Stimulated activated CD4-positive, alpha-beta T cell treated with anti-CD3 and anti-CD28 coated beads, TNF-alpha, amount 100 ng/mL, for 24 hours (primary cell): Measurements from ENCODE around the gene CDT1.

ENCODE experiments used
- DNase-seq, 3 experiments: peaks; one replicate each; pipeline ENCODE4 v3.0.0-alpha.2; 2020; ENCODE audit warnings: low read depth in 3 of 3

CDT1 gene

GRCh38 chr16:88856122-88856827, 52.7 kb downstream of the CDT1 start:
- no peak for DNase-seq

- DNase-seq: peak; percentile 97 to 99 (median 99)
These were observed 53.5 kb downstream of the CDT1 start, which contains the start of the genes GALNS and TRAPPC2L for GRCh38 chr16:88856828-88857727. TSS of gene GALNS (minus strand) at chr16:88856947. CDS start at chr16:88856877, 70 bp downstream. TSS of gene TRAPPC2L (plus strand) at chr16:88857127. CDS start at chr16:88857151, 24 bp downstream.

DNA sequence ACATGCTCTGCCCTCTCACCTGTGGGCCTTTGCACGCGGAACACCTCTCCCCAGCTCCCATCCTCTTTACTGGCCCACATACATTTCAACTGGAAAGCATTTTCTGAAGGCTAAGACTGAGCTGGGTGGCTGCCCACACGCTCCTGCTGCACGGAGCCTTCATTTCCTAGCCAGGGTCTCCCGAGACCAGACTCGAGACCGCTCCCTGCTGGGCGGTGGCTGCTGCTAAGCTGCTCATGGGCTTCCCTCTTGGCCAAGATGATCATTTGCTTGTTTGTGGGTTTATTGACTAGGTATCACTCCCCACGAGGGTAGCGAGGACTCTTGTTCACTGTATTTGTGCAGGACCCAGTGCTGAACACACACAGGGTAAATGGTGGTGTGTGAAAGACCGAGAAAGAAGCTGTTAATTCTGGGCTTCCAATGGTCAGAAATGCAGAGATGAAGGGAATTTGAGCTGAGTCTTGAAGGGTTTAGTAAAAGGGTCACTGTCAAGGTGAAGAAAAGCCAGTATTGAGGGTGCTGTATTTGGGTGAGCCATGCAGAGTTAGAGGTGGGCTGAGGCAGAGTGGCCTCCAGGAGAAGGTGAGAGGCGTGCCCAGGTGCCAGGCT, 54.2 kb downstream of the CDT1 start:
- DNase-seq: peak; percentile 52 to 77 (median 54)
